ENCODE data around the gene RBMS1. TPM values are rescaled to one million over a fixed set of nuclear protein-coding genes. Genes with fewer than 3 reads are reported as not detected.
A peak's percentile ranks its signal among the peaks of the same experiment; 100 is the strongest.

Gene RBMS1
- total and polyA plus RNA-seq, 7 donors: 8.4 to 43.2 (median 24.1) TPM

- ATAC-seq: peak; percentile 77 to 92 (median 88)
- peak overlapping the region; percentile 22 for H3K4me3 ChIP-seq
These were observed 127.8 kb downstream of the RBMS1 start for GRCh38 chr2:160365716-160366367.

GRCh38 chr2:160364364-160364763 lies 129.2 kb downstream of the RBMS1 start:
- Histone ChIP-seq H3K27ac (no peak overlapping the region), H3K27me3 (ENCODE audit: insufficient read depth in 3 of 3, low read length in 2 of 3) (no peaks in the 10 kb centered on the region), H3K4me1 (peaks cover 66% of the 10 kb centered on the region), H3K36me3 (ENCODE audit: insufficient read depth in 1 of 2, low read depth in 1 of 2) (peaks cover 0 to 4% of the 10 kb centered on the region in 2 donors), H3K9me3 (no peaks in the 10 kb centered on the region), H3K4me3 (no peak overlapping the region)
- DNase-seq (no peak), ATAC-seq (peak in 2 of 4 donors; percentile 28 to 42)
- TF ChIP-seq CTCF (IDR thresholded peaks at IDR 0.05): no peak
- 49 to 56% (median 52%) methylated on average over 2 of the region's 2 CpGs for WGBS, 3 donors
- intact Hi-C loops (cut with DNase I): no loop called here

More at GRCh38 chr2:160365716-160366367, 127.8 kb downstream of the RBMS1 start:
- intact Hi-C loops (cut with DNase I): no loop called here
- Histone ChIP-seq H3K27me3 (ENCODE audit: insufficient read depth in 3 of 3, low read length in 2 of 3) (no peaks in the 10 kb centered on the region), H3K36me3 (ENCODE audit: insufficient read depth in 1 of 2, low read depth in 1 of 2) (peaks cover 0 to 4% of the 10 kb centered on the region in 2 donors), H3K27ac (peak overlapping the region; percentile 62), H3K9me3 (no peaks in the 10 kb centered on the region), H3K4me1 (peaks cover 74% of the 10 kb centered on the region)
- peak; percentile 82 to 93 for DNase-seq
- 16 to 26% (median 22%) methylated on average over 5 of the region's 5 CpGs for WGBS, 3 donors
- no peak for TF ChIP-seq CTCF (IDR thresholded peaks at IDR 0.05)

GRCh38 chr2:160363961-160364360 lies 129.6 kb downstream of the RBMS1 start:
- intact Hi-C loops (cut with DNase I): no loop called here
- Histone ChIP-seq H3K36me3 (ENCODE audit: insufficient read depth in 1 of 2, low read depth in 1 of 2) (peaks cover 0 to 4% of the 10 kb centered on the region in 2 donors), H3K9me3 (no peaks in the 10 kb centered on the region), H3K4me1 (peaks cover 62% of the 10 kb centered on the region), H3K27ac (no peak overlapping the region), H3K4me3 (no peak overlapping the region), H3K27me3 (ENCODE audit: insufficient read depth in 3 of 3, low read length in 2 of 3) (no peaks in the 10 kb centered on the region)
- ATAC-seq (no peak), DNase-seq (no peak)
- WGBS, 3 donors: 27 to 29% (median 28%) methylated on average over 3 of the region's 3 CpGs
- TF ChIP-seq CTCF (IDR thresholded peaks at IDR 0.05): no peak

- ATAC-seq (no peak), DNase-seq (no peak)
- Histone ChIP-seq H3K36me3 (ENCODE audit: insufficient read depth in 1 of 2, low read depth in 1 of 2) (peaks cover 0 to 4% of the 10 kb centered on the region in 2 donors), H3K9me3 (no peaks in the 10 kb centered on the region), H3K27me3 (ENCODE audit: insufficient read depth in 3 of 3, low read length in 2 of 3) (no peaks in the 10 kb centered on the region), H3K4me3 (no peak overlapping the region), H3K27ac (no peak overlapping the region), H3K4me1 (peaks cover 55% of the 10 kb centered on the region)
- intact Hi-C loops (cut with DNase I): no loop called here
- no peak for TF ChIP-seq CTCF (IDR thresholded peaks at IDR 0.05)
- 73 to 85% (median 74%) methylated on average over 4 of the region's 4 CpGs for WGBS, 3 donors
These were observed 130.6 kb downstream of the RBMS1 start for GRCh38 chr2:160363055-160363454.

- 86 to 87% (median 87%) methylated on average over 2 of the region's 2 CpGs for WGBS, 3 donors
- no peak for ATAC-seq
- TF ChIP-seq CTCF (IDR thresholded peaks at IDR 0.05): no peak
- Histone ChIP-seq H3K36me3 (ENCODE audit: insufficient read depth in 1 of 2, low read depth in 1 of 2) (peaks cover 0 to 4% of the 10 kb centered on the region in 2 donors), H3K4me3 (no peak overlapping the region), H3K27me3 (ENCODE audit: insufficient read depth in 3 of 3, low read length in 2 of 3) (no peaks in the 10 kb centered on the region), H3K9me3 (no peaks in the 10 kb centered on the region), H3K27ac (no peak overlapping the region), H3K4me1 (peaks cover 55% of the 10 kb centered on the region)
- intact Hi-C loops (cut with DNase I): no loop called here
- no peak for DNase-seq
These were observed 131.1 kb downstream of the RBMS1 start for GRCh38 chr2:160362541-160362940.
